OCI-LY1 (cell line): ENCODE measurements around the gene CXCL13.

Experiments used
- CTCF ChIP-seq: fragments of 200-600 bp; sonication (generic), shearing (Covaris generic); IDR thresholded peaks from 2 replicates; pipeline ENCODE4 v1.5.1; 2017; ENCODE audit warnings: mild to moderate bottlenecking, antibody characterized with exemption, low read length, moderate library complexity, mixed read lengths
- EZH2 ChIP-seq: fragments of 200-600 bp; sonication (generic), shearing (Covaris generic); IDR thresholded peaks from 2 replicates; pipeline ENCODE4 v1.8.0; 2017; ENCODE audit warnings: borderline replicate concordance, mixed run types, mild to moderate bottlenecking, antibody characterized with exemption, low read length, moderate library complexity, mixed read lengths

DNA sequence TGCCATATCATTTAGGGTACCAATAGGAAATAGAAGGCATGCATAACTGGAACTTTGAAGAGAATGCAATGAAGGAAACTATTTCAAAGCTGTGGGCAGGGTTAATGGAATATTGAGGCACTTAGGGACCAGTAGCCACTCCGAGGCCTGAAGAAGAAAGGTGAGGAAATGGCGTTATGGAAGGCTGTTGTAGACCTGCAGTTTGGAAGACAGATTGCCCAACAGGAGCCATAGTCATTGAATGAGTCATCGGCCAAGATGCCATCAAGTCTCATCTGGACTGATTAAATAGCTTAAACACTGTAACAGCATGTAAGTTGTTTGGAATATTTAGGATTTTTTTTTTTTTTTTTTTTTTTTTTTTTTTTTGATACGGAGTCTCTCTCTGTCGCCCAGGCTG lies 11.6 kb downstream of the CXCL13 start:
- TF ChIP-seq CTCF, result no peak
- no peak for TF ChIP-seq EZH2
